Measurements from ENCODE around the gene GUCY1A1. TPM values are rescaled to one million over a fixed set of nuclear protein-coding genes. Genes with fewer than 3 reads are reported as not detected.

Gene GUCY1A1
- total RNA-seq, 1 donor from 2014 or later, result 43.0 TPM

- H3K27ac ChIP-seq (replicated peaks), result no peak overlapping the region
- H3K4me1 ChIP-seq, result peaks cover 70% of the 10 kb centered on the region
- no peak overlapping the region for H3K4me3 ChIP-seq
- H3K27me3 ChIP-seq (ENCODE audit: low read depth), result no peaks in the 10 kb centered on the region
- intact Hi-C loops (cut with micrococcal nuclease), result no loop called here
- peaks cover 8% of the 10 kb centered on the region for H3K36me3 ChIP-seq
- no peak for TF ChIP-seq CTCF (IDR thresholded peaks at IDR 0.05; ENCODE audit: borderline replicate concordance)
- no peak for DNase-seq
- peaks cover 7% of the 10 kb centered on the region for H3K9me3 ChIP-seq (replicated peaks)
Observed at GRCh38 chr4:155703486-155704247, 37.0 kb downstream of the GUCY1A1 start.

GRCh38 chr4:155704841-155705404, 38.3 kb downstream of the GUCY1A1 start:
- Histone ChIP-seq H3K36me3 (no peaks in the 10 kb centered on the region), H3K27me3 (ENCODE audit: low read depth) (no peaks in the 10 kb centered on the region), H3K4me3 (no peak overlapping the region), H3K4me1 (peaks cover 61% of the 10 kb centered on the region), H3K27ac (replicated peaks) (peak overlapping the region; percentile 54), H3K9me3 (replicated peaks) (no peaks in the 10 kb centered on the region)
- no peak for DNase-seq
- intact Hi-C loops (cut with micrococcal nuclease), result no loop called here
- TF ChIP-seq CTCF (IDR thresholded peaks at IDR 0.05; ENCODE audit: borderline replicate concordance), result no peak

- no peak for DNase-seq
- peaks cover 6% of the 10 kb centered on the region for H3K36me3 ChIP-seq
- peak overlapping the region; percentile 54 for H3K27ac ChIP-seq (replicated peaks)
- H3K4me3 ChIP-seq, result no peak overlapping the region
- H3K4me1 ChIP-seq, result peaks cover 55% of the 10 kb centered on the region
- no peaks in the 10 kb centered on the region for H3K27me3 ChIP-seq (ENCODE audit: low read depth)
- TF ChIP-seq CTCF (IDR thresholded peaks at IDR 0.05; ENCODE audit: borderline replicate concordance), result no peak
- intact Hi-C loops (cut with micrococcal nuclease), result no loop called here
- H3K9me3 ChIP-seq (replicated peaks), result no peaks in the 10 kb centered on the region
Observed at GRCh38 chr4:155705664-155706063, 39.0 kb downstream of the GUCY1A1 start.

- no peak overlapping the region for H3K4me3 ChIP-seq
- no peak for TF ChIP-seq CTCF (IDR thresholded peaks at IDR 0.05; ENCODE audit: borderline replicate concordance)
- H3K27ac ChIP-seq (replicated peaks), result peak overlapping the region; percentile 54
- intact Hi-C loops (cut with micrococcal nuclease), result no loop called here
- no peak for DNase-seq
- H3K36me3 ChIP-seq, result peaks cover 8% of the 10 kb centered on the region
- peaks cover 55% of the 10 kb centered on the region for H3K4me1 ChIP-seq
- H3K27me3 ChIP-seq (ENCODE audit: low read depth), result no peaks in the 10 kb centered on the region
- no peaks in the 10 kb centered on the region for H3K9me3 ChIP-seq (replicated peaks)
Observed at GRCh38 chr4:155706147-155706546, 39.5 kb downstream of the GUCY1A1 start.

- no peak for DNase-seq
- H3K36me3 ChIP-seq, result peaks cover 12% of the 10 kb centered on the region
- intact Hi-C loops (cut with micrococcal nuclease), result no loop called here
- H3K9me3 ChIP-seq (replicated peaks), result no peaks in the 10 kb centered on the region
- H3K4me1 ChIP-seq, result peaks cover 52% of the 10 kb centered on the region
- H3K27me3 ChIP-seq (ENCODE audit: low read depth), result no peaks in the 10 kb centered on the region
- no peak overlapping the region for H3K4me3 ChIP-seq
- TF ChIP-seq CTCF (IDR thresholded peaks at IDR 0.05; ENCODE audit: borderline replicate concordance), result no peak
- peak overlapping the region; percentile 7 for H3K27ac ChIP-seq (replicated peaks)
Observed at GRCh38 chr4:155707251-155707650, 40.6 kb downstream of the GUCY1A1 start.

All from left ventricle myocardium inferior (tissue), 1 donor.